Ishikawa (cell line): Measurements from ENCODE around the gene DIS3L2.

ENCODE experiments used
- CEBPB ChIP-seq: IDR thresholded peaks from 2 replicates; pipeline ENCODE4 v1.6.1; 2012
- FOXM1 ChIP-seq: IDR thresholded peaks from 2 replicates; pipeline ENCODE4 v1.6.1; 2012; ENCODE audit warnings: low read depth, borderline replicate concordance
- YY1 ChIP-seq: IDR thresholded peaks from 2 replicates; pipeline ENCODE4 v1.6.1; 2012; ENCODE audit warnings: low read depth
- TF ChIP-seq, protein P1 (sequence below): IDR thresholded peaks from 2 replicates; pipeline ENCODE4 v1.6.1; 2012; ENCODE audit warnings: low read depth, mild to moderate bottlenecking
- TF ChIP-seq, protein P2 (sequence below): IDR thresholded peaks from 2 replicates; pipeline ENCODE4 v1.6.1; 2012

DNA sequence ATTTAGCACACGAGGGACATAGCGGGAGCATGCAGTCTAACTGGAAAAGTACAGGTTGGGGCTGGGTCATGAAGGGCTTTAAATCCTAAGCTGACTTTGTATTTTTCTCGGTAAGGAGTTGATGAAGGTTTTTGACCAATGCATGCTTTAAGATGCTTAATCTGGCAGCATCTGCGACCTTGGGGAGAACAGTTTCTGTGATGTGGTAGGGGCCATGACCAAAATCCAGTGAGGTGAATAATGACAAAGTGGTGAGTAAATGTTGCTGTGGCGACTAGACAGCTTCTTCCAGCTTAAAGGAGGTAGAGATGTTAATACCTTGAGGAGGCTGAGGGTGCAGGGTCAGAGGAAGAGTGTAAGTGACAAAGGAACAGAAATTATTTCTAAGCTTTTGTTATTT lies 242.4 kb downstream of the DIS3L2 start:
- no peak for TF ChIP-seq FOXM1
- no peak for TF ChIP-seq YY1
- TF ChIP-seq, protein P1, sequence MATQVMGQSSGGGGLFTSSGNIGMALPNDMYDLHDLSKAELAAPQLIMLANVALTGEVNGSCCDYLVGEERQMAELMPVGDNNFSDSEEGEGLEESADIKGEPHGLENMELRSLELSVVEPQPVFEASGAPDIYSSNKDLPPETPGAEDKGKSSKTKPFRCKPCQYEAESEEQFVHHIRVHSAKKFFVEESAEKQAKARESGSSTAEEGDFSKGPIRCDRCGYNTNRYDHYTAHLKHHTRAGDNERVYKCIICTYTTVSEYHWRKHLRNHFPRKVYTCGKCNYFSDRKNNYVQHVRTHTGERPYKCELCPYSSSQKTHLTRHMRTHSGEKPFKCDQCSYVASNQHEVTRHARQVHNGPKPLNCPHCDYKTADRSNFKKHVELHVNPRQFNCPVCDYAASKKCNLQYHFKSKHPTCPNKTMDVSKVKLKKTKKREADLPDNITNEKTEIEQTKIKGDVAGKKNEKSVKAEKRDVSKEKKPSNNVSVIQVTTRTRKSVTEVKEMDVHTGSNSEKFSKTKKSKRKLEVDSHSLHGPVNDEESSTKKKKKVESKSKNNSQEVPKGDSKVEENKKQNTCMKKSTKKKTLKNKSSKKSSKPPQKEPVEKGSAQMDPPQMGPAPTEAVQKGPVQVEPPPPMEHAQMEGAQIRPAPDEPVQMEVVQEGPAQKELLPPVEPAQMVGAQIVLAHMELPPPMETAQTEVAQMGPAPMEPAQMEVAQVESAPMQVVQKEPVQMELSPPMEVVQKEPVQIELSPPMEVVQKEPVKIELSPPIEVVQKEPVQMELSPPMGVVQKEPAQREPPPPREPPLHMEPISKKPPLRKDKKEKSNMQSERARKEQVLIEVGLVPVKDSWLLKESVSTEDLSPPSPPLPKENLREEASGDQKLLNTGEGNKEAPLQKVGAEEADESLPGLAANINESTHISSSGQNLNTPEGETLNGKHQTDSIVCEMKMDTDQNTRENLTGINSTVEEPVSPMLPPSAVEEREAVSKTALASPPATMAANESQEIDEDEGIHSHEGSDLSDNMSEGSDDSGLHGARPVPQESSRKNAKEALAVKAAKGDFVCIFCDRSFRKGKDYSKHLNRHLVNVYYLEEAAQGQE, result no peak
- TF ChIP-seq, protein P2, sequence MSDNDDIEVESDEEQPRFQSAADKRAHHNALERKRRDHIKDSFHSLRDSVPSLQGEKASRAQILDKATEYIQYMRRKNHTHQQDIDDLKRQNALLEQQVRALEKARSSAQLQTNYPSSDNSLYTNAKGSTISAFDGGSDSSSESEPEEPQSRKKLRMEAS, result no peak
- TF ChIP-seq CEBPB, result no peak
